HepG2 (cell line): ENCODE data around the gene TMCC2. TPM values are rescaled to one million over a fixed set of nuclear protein-coding genes. Genes with fewer than 3 reads are reported as not detected.

Source experiments
- ATAC-seq: fragments of 200-7000 bp; cut with Tn5 transposase; 3 replicates; pipeline ENCODE4 v1.9.1; 2020; ENCODE audit warnings: mild to moderate bottlenecking, moderate library complexity
- BruUV-seq: library from RNA; stranded (reverse); fragments of 400-500 nt; replicated peaks from 2 replicates; lab custom pipeline; 2021; lab: Mats Ljungman, UMichigan
- CTCF ChIA-PET: fragments of 300-600 bp; formaldehyde crosslinking; extraction: SDS; loops from one replicate; lab custom pipeline; 2021; ENCODE audit warnings: low total read pairs, inconsistent platforms, low intra/inter-chr PET ratio; lab: Yijun Ruan, JAX
- POLR2A ChIA-PET: fragments of 350-600 bp; sonication (Branson Sonifier 250); formaldehyde crosslinking; loops from one replicate; lab custom pipeline; 2020; ENCODE audit warnings: antibody characterized with exemption, inconsistent platforms; lab: Yijun Ruan, JAX
- DNase-seq: peaks from one replicate; pipeline ENCODE4 v3.0.0-alpha.2; 2015; ENCODE audit warnings: low spot score
- FAIRE-seq: peaks from 3 replicates; lab custom pipeline; 2011; peaks lifted over from hg19 to GRCh38; lab: Jason Lieb, UNC
- H2AFZ ChIP-seq: one replicate; pipeline ENCODE4 v1.6.1; 2011; ENCODE audit warnings: low read length, inconsistent platforms
- H3K27ac ChIP-seq: fragments of 300-600 bp; 3 replicates; pipeline ENCODE4 v1.8.0; 2011; ENCODE audit warnings: mixed run types, mild to moderate bottlenecking, mixed read lengths, low read length, inconsistent platforms; ENCODE audit not compliant: insufficient read depth; ENCODE audit errors: extremely low read length
- H3K27me3 ChIP-seq, 2 experiments: fragments of 200-600 bp in 1 of 2; 2 replicates in 1 of 2; 3 replicates in 1 of 2; pipeline versions ENCODE4 v1.6.0 to v1.8.0; 2011; ENCODE audit warnings: low read length in 2 of 2, mild to moderate bottlenecking in 2 of 2, moderate library complexity in 2 of 2, inconsistent platforms in 1 of 2; ENCODE audit not compliant: insufficient read depth in 2 of 2, control insufficient read depth in 1 of 2
- H3K36me3 ChIP-seq, 2 experiments: fragments of 200-600 bp in 1 of 2; replicated peaks in 1 of 2; 2 replicates in 1 of 2; 3 replicates in 1 of 2; pipeline versions ENCODE4 v1.5.1 to v1.8.0; 2011; ENCODE audit warnings: low read length in 2 of 2, inconsistent platforms in 1 of 2; ENCODE audit not compliant: insufficient read depth in 2 of 2, control insufficient read depth in 1 of 2
- H3K4me1 ChIP-seq: 2 replicates; pipeline ENCODE4 v1.5.1; 2012; ENCODE audit warnings: low read length, inconsistent platforms; ENCODE audit not compliant: insufficient read depth
- H3K4me2 ChIP-seq: 2 replicates; pipeline ENCODE4 v1.6.0; 2011; ENCODE audit warnings: low read depth, low read length, inconsistent platforms
- H3K4me3 ChIP-seq, 3 experiments: fragments of 200-600 bp in 1 of 3; sonication (generic), shearing (Covaris generic) in 1 of 3; replicated peaks in 1 of 3; 2 replicates each; pipeline ENCODE4 v1.5.1; 2011 to 2016; ENCODE audit warnings: low read length in 3 of 3, inconsistent platforms in 2 of 3, low read depth in 2 of 3, mild to moderate bottlenecking in 2 of 3, control low read depth in 1 of 3, mixed read lengths in 1 of 3; ENCODE audit not compliant: insufficient read depth in 1 of 3
- H3K79me2 ChIP-seq: one replicate; pipeline ENCODE4 v1.6.1; 2011; ENCODE audit warnings: low read length, inconsistent platforms; ENCODE audit not compliant: insufficient read depth
- H3K9ac ChIP-seq: 2 replicates; pipeline ENCODE4 v1.6.0; 2011; ENCODE audit warnings: mild to moderate bottlenecking, low read depth, low read length, inconsistent platforms; ENCODE audit not compliant: insufficient read depth
- H3K9me3 ChIP-seq: 2 replicates; pipeline ENCODE4 v1.5.1; 2012; ENCODE audit warnings: mild to moderate bottlenecking, low read length
- H4K20me1 ChIP-seq: 2 replicates; pipeline ENCODE4 v1.6.0; 2011; ENCODE audit warnings: inconsistent platforms, mild to moderate bottlenecking, low read length, moderate library complexity; ENCODE audit not compliant: insufficient read depth
- BORCS8-MEF2B ChIP-seq: sonication (generic); formaldehyde crosslinking; IDR thresholded peaks from 2 replicates; pipeline ENCODE4 v1.8.0; 2022; ENCODE audit warnings: mild to moderate bottlenecking, missing genetic modification reagents
- FOSL1 ChIP-seq: sonication (generic); formaldehyde crosslinking; IDR thresholded peaks from 2 replicates; pipeline ENCODE4 v1.9.0; 2021; ENCODE audit warnings: missing genetic modification reagents, borderline replicate concordance
- HMGXB3 ChIP-seq: sonication (generic); formaldehyde crosslinking; IDR thresholded peaks from 2 replicates; pipeline ENCODE4 v1.4.0; 2020; ENCODE audit warnings: missing genetic modification reagents, borderline replicate concordance
- IKZF4 ChIP-seq: sonication (generic); formaldehyde crosslinking; IDR thresholded peaks from 2 replicates; pipeline ENCODE4 v1.5.1; 2020; ENCODE audit warnings: borderline replicate concordance, mild to moderate bottlenecking, low read depth, missing genetic modification reagents; ENCODE audit errors: not compliant biosample characterization
- KDM2A ChIP-seq: sonication (generic); formaldehyde crosslinking; IDR thresholded peaks from 2 replicates; pipeline ENCODE4 v1.4.0; 2020; ENCODE audit warnings: low read depth, missing genetic modification reagents, borderline replicate concordance
- MLXIP ChIP-seq: sonication (generic); formaldehyde crosslinking; IDR thresholded peaks from 2 replicates; pipeline ENCODE4 v1.9.0; 2021; ENCODE audit warnings: missing genetic modification reagents, borderline replicate concordance
- PHF20 ChIP-seq: sonication (generic); formaldehyde crosslinking; IDR thresholded peaks from 2 replicates; pipeline ENCODE4 v1.5.0; 2020; ENCODE audit warnings: mild to moderate bottlenecking, missing genetic modification reagents
- SP4 ChIP-seq: sonication (generic); formaldehyde crosslinking; IDR thresholded peaks from 2 replicates; pipeline ENCODE4 v1.8.1; 2023; ENCODE audit warnings: mild to moderate bottlenecking, missing genetic modification reagents
- TEAD2 ChIP-seq: sonication (generic); formaldehyde crosslinking; IDR thresholded peaks from 2 replicates; pipeline ENCODE4 v1.9.0; 2021; ENCODE audit warnings: missing genetic modification reagents
- TOPORS ChIP-seq: sonication (generic); formaldehyde crosslinking; IDR thresholded peaks from 2 replicates; pipeline ENCODE4 v1.8.0; 2023; ENCODE audit warnings: mild to moderate bottlenecking, missing genetic modification reagents
- ZBTB49 ChIP-seq: sonication (generic); formaldehyde crosslinking; IDR thresholded peaks from 2 replicates; pipeline ENCODE4 v1.4.0; 2020; ENCODE audit warnings: missing genetic modification reagents, borderline replicate concordance
- ZMYM3 ChIP-seq: sonication (generic); formaldehyde crosslinking; IDR thresholded peaks from 2 replicates; pipeline ENCODE4 v1.5.1; 2020; ENCODE audit warnings: mild to moderate bottlenecking, missing genetic modification reagents
- ZNF230 ChIP-seq: sonication (generic); formaldehyde crosslinking; IDR thresholded peaks from 2 replicates; pipeline ENCODE4 v1.4.0; 2020; ENCODE audit warnings: mild to moderate bottlenecking, missing genetic modification reagents
- ZNF546 ChIP-seq: sonication (generic); formaldehyde crosslinking; conservative IDR thresholded peaks from 2 replicates; pipeline ENCODE4 v1.8.1; 2023; ENCODE audit warnings: mild to moderate bottlenecking, missing genetic modification reagents
- ZNF724P ChIP-seq: sonication (generic); formaldehyde crosslinking; IDR thresholded peaks from 2 replicates; pipeline ENCODE4 v1.8.0; 2022; ENCODE audit warnings: missing genetic modification reagents, borderline replicate concordance
- ZNF773 ChIP-seq: sonication (generic); formaldehyde crosslinking; IDR thresholded peaks from 2 replicates; pipeline ENCODE4 v1.4.0; 2020; ENCODE audit warnings: missing genetic modification reagents, borderline replicate concordance
- ZNF790 ChIP-seq: sonication (generic); formaldehyde crosslinking; IDR thresholded peaks from 2 replicates; pipeline ENCODE4 v1.8.0; 2022; ENCODE audit warnings: missing genetic modification reagents, mild to moderate bottlenecking, borderline replicate concordance
- in situ Hi-C: cut with HindIII; loops from 2 replicates; pipeline ENCODE4 v1.10.0; 2017; ENCODE audit warnings: low pct_unique_long_range_greater_than_20kb; ENCODE audit not compliant: extremely low pct_ligation_motif_present
- intact Hi-C: fragments of 100-400 bp; cut with micrococcal nuclease; formaldehyde crosslinking; loops from one replicate; pipeline ENCODE4 v1.10.0; 2022; ENCODE audit not compliant: unreplicated experiment
- polyA plus RNA-seq, 8 experiments: library from polyadenylated mRNA; depleted of rRNA in 3 of 8; stranded (reverse) in 7 of 8; unstranded in 1 of 8; fragments of >200 nt; fragmentation: Illumina TruSeq in 4 of 8; extraction: Trizol in 4 of 8; gene quantifications; 2 replicates each; pipeline versions ENCODE4 v1.2.1 to v1.2.3, GENCODE V29; 2011 to 2016; ENCODE audit warnings: low read depth in 4 of 8, missing spikeins in 1 of 8, mixed read lengths in 1 of 8; ENCODE audit not compliant: insufficient read depth in 1 of 8
- total RNA-seq, 5 experiments: library from RNA; depleted of rRNA; stranded (reverse); fragments of >200 nt; fragmentation: Illumina TruSeq; extraction: Trizol; gene quantifications; 2 replicates each; pipeline ENCODE4 v1.2.3, GENCODE V29; 2016; ENCODE audit warnings: low read depth in 1 of 5

The TMCC2 gene
- total and polyA plus RNA-seq, 2 of the 13 experiments (the other 11 are each of a cell fraction or from before 2014, with no cell fraction given): 0.12 to 0.24 TPM

GRCh38 chr1:205204552-205204951 is 23.2 kb upstream of the TMCC2 start:
- Histone ChIP-seq H3K27ac (no peak overlapping the region), H3K4me3 (no peak overlapping the region), H3K36me3 (no peaks in the 10 kb centered on the region), H3K9me3 (no peaks in the 10 kb centered on the region), H3K27me3 (no peaks in the 10 kb centered on the region), H3K9ac (no peak overlapping the region), H3K79me2 (peaks cover 16% of the 10 kb centered on the region), H3K4me2 (no peak overlapping the region), H2AFZ (no peak overlapping the region), H4K20me1 (no peaks in the 10 kb centered on the region), H3K4me1 (no peaks in the 10 kb centered on the region)
- no TSS peak for BruUV-seq
- ChIA-PET POLR2A (no interaction called here), CTCF (no interaction called here)
- ATAC-seq (no peak), FAIRE-seq (no peak), DNase-seq (no peak)
- intact Hi-C loops: no loop called here
- in situ Hi-C loops: no loop called here
- TF ChIP-seq ZNF546 (CRISPR knock-in tag): no peak
- no peak for TF ChIP-seq ZMYM3 (CRISPR knock-in tag)
- no peak for TF ChIP-seq KDM2A (CRISPR knock-in tag)
- no peak for TF ChIP-seq IKZF4 (CRISPR knock-in tag)
- no peak for TF ChIP-seq TEAD2 (CRISPR knock-in tag)
- no peak for TF ChIP-seq TOPORS (CRISPR knock-in tag)
- TF ChIP-seq BORCS8-MEF2B (CRISPR knock-in tag): no peak
- no peak for TF ChIP-seq MLXIP (CRISPR knock-in tag)
- TF ChIP-seq ZNF724P (CRISPR knock-in tag): no peak
- no peak for TF ChIP-seq SP4
- no peak for TF ChIP-seq ZNF230 (CRISPR knock-in tag)
- no peak for TF ChIP-seq ZBTB49 (CRISPR knock-in tag)
- TF ChIP-seq ZNF773: no peak
- TF ChIP-seq ZNF790 (CRISPR knock-in tag): no peak
- no peak for TF ChIP-seq FOSL1 (CRISPR knock-in tag)
- TF ChIP-seq PHF20 (CRISPR knock-in tag): no peak
- TF ChIP-seq HMGXB3 (CRISPR knock-in tag): no peak
